H9 (cell line): ENCODE measurements around the gene PPIF. TPM values are rescaled to one million over a fixed set of nuclear protein-coding genes. Genes with fewer than 3 reads are reported as not detected.

Source experiments
- DNase-seq: peaks from one replicate; pipeline ENCODE4 v3.0.0-alpha.2; 2017
- H2AFZ ChIP-seq: one replicate; pipeline ENCODE4 v1.6.1; 2013; ENCODE audit warnings: mild to moderate bottlenecking, low read length, control low read depth, moderate library complexity
- H2AK5ac ChIP-seq: 2 replicates; pipeline ENCODE4 v1.6.1; 2013; ENCODE audit warnings: low read length, control low read depth, mixed read lengths; ENCODE audit not compliant: insufficient read length
- H2BK120ac ChIP-seq: one replicate; pipeline ENCODE4 v1.6.1; 2013; ENCODE audit warnings: low read depth, mild to moderate bottlenecking, low read length, control low read depth, inconsistent platforms; ENCODE audit not compliant: poor library complexity, severe bottlenecking
- H2BK12ac ChIP-seq: 2 replicates; pipeline ENCODE4 v1.6.1; 2013; ENCODE audit warnings: low read length, control low read depth, mixed read lengths, low read depth; ENCODE audit not compliant: insufficient read length
- H2BK15ac ChIP-seq: 2 replicates; pipeline ENCODE4 v1.6.1; 2013; ENCODE audit warnings: low read depth, low read length, control low read depth
- H2BK20ac ChIP-seq: one replicate; pipeline ENCODE4 v1.6.1; 2013; ENCODE audit warnings: low read depth, mild to moderate bottlenecking, low read length, control low read depth, inconsistent platforms; ENCODE audit not compliant: poor library complexity, severe bottlenecking
- H2BK5ac ChIP-seq: 2 replicates; pipeline ENCODE4 v1.6.1; 2013; ENCODE audit warnings: low read length, control low read depth, mixed read lengths; ENCODE audit not compliant: insufficient read length
- H3K14ac ChIP-seq: 2 replicates; pipeline ENCODE4 v1.6.1; 2013; ENCODE audit warnings: low read length, control low read depth; ENCODE audit not compliant: insufficient read depth
- H3K18ac ChIP-seq: 2 replicates; pipeline ENCODE4 v1.6.1; 2013; ENCODE audit warnings: low read depth, mild to moderate bottlenecking, mixed read lengths, low read length, control low read depth; ENCODE audit not compliant: insufficient read length
- H3K23ac ChIP-seq: 2 replicates; pipeline ENCODE4 v1.6.1; 2013; ENCODE audit warnings: low read length, control low read depth, mixed read lengths, low read depth; ENCODE audit not compliant: insufficient read length
- H3K23me2 ChIP-seq: 2 replicates; pipeline ENCODE4 v1.6.1; 2013; ENCODE audit warnings: low read depth, mild to moderate bottlenecking, mixed read lengths, low read length, control low read depth; ENCODE audit not compliant: insufficient read length, poor library complexity, severe bottlenecking
- H3K27ac ChIP-seq: 2 replicates; pipeline ENCODE4 v1.5.1; 2013; ENCODE audit warnings: low read length, control low read depth, mixed read lengths, low read depth; ENCODE audit not compliant: insufficient read length
- H3K27me3 ChIP-seq: 2 replicates; pipeline ENCODE4 v1.6.1; 2013; ENCODE audit warnings: low read length, control low read depth, inconsistent platforms; ENCODE audit not compliant: insufficient read depth
- H3K4ac ChIP-seq: 2 replicates; pipeline ENCODE4 v1.6.1; 2013; ENCODE audit warnings: low read depth, mild to moderate bottlenecking, control low read depth, inconsistent platforms, low read length, moderate library complexity
- H3K4me1 ChIP-seq: 2 replicates; pipeline ENCODE4 v1.6.1; 2013; ENCODE audit warnings: low read length, control low read depth, inconsistent platforms; ENCODE audit not compliant: insufficient read depth
- H3K4me2 ChIP-seq: 2 replicates; pipeline ENCODE4 v1.6.1; 2013; ENCODE audit warnings: low read length, control low read depth, mixed read lengths; ENCODE audit not compliant: insufficient read length, insufficient read depth
- H3K56ac ChIP-seq: 2 replicates; pipeline ENCODE4 v1.6.1; 2013; ENCODE audit warnings: low read depth, mild to moderate bottlenecking, mixed read lengths, low read length, control low read depth; ENCODE audit not compliant: insufficient read length
- H3K79me1 ChIP-seq: 2 replicates; pipeline ENCODE4 v1.6.1; 2013; ENCODE audit warnings: low read depth, mild to moderate bottlenecking, moderate library complexity, low read length, control low read depth, inconsistent platforms; ENCODE audit not compliant: insufficient read depth, poor library complexity, severe bottlenecking
- H3K79me2 ChIP-seq: 2 replicates; pipeline ENCODE4 v1.6.1; 2013; ENCODE audit warnings: low read length, control low read depth, inconsistent platforms; ENCODE audit not compliant: insufficient read depth
- H3K9ac ChIP-seq: 2 replicates; pipeline ENCODE4 v1.6.1; 2013; ENCODE audit warnings: low read length, control low read depth, mixed read lengths; ENCODE audit not compliant: insufficient read length; ENCODE audit errors: extremely low read depth
- H3K9me3 ChIP-seq: one replicate; pipeline ENCODE4 v1.6.1; 2013; ENCODE audit warnings: low read depth, low read length, inconsistent platforms; ENCODE audit not compliant: control insufficient read depth
- H3T11ph ChIP-seq: one replicate; pipeline ENCODE4 v1.6.1; 2013; ENCODE audit warnings: mild to moderate bottlenecking, low read length, control low read depth, inconsistent platforms
- H4K20me1 ChIP-seq: one replicate; pipeline ENCODE4 v1.6.1; 2013; ENCODE audit not compliant: control insufficient read depth, insufficient read length, insufficient read depth
- H4K5ac ChIP-seq: 2 replicates; pipeline ENCODE4 v1.6.1; 2013; ENCODE audit warnings: low read depth, mild to moderate bottlenecking, mixed read lengths, low read length, control low read depth; ENCODE audit not compliant: insufficient read length
- H4K8ac ChIP-seq: replicated peaks from 2 replicates; pipeline ENCODE4 v1.6.1; 2013; ENCODE audit warnings: low read length, control low read depth, mixed read lengths, low read depth; ENCODE audit not compliant: insufficient read length
- H4K91ac ChIP-seq: 2 replicates; pipeline ENCODE4 v1.6.1; 2013; ENCODE audit warnings: low read depth, mild to moderate bottlenecking, moderate library complexity, mixed read lengths, low read length, control low read depth; ENCODE audit not compliant: insufficient read length
- H3K27ac Mint-ChIP-seq, 3 experiments: 2 replicates in 2 of 3; 3 replicates in 1 of 3; pipeline ENCODE4 v1.8.0; 2020 to 2021; ENCODE audit warnings: mixed read lengths in 3 of 3, mild to moderate bottlenecking in 1 of 3, moderate library complexity in 1 of 3
- H3K27me3 Mint-ChIP-seq: 2 replicates; pipeline ENCODE4 v1.8.0; 2021; ENCODE audit warnings: low read depth, mild to moderate bottlenecking, moderate library complexity, mixed read lengths
- H3K36me3 Mint-ChIP-seq, 3 experiments: 2 replicates in 2 of 3; 3 replicates in 1 of 3; pipeline ENCODE4 v1.8.0; 2020 to 2021; ENCODE audit warnings: low read depth in 3 of 3, mixed read lengths in 3 of 3; ENCODE audit not compliant: insufficient read depth in 1 of 3
- H3K4me1 Mint-ChIP-seq, 2 experiments: 2 replicates each; pipeline ENCODE4 v1.8.0; 2020; ENCODE audit warnings: mixed read lengths in 2 of 2
- H3K4me3 Mint-ChIP-seq, 2 experiments: 2 replicates in 1 of 2; 3 replicates in 1 of 2; pipeline ENCODE4 v1.8.0; 2020 to 2021; ENCODE audit warnings: mild to moderate bottlenecking in 2 of 2, mixed read lengths in 2 of 2, moderate library complexity in 1 of 2
- H3K9me3 Mint-ChIP-seq, 2 experiments: 2 replicates in 1 of 2; 3 replicates in 1 of 2; pipeline ENCODE4 v1.8.0; 2020; ENCODE audit warnings: mild to moderate bottlenecking in 2 of 2, mixed read lengths in 2 of 2, moderate library complexity in 1 of 2
- CTCF ChIP-seq: fragments of 200-600 bp; sonication (generic); conservative IDR thresholded peaks from 3 replicates; pipeline ENCODE4 v1.8.0; 2021; ENCODE audit warnings: antibody characterized with exemption, mild to moderate bottlenecking
- WGBS: extraction: QIAGEN DNeasy Blood & Tissue Kit; methylation state at CpG from one replicate; pipeline ENCODE4 v1.1.7; 2013; ENCODE audit warnings: missing lambda C conversion rate, low lambda C conversion rate, mixed read lengths; ENCODE audit not compliant: insufficient read length; ENCODE audit errors: extremely low coverage; 5-methylcytosine and 5-hydroxymethylcytosine counted together
- total RNA-seq: library from RNA; stranded (reverse); gene quantifications from 2 replicates; pipeline ENCODE4 v1.2.1, GENCODE V29; 2021

PPIF gene
- total RNA-seq, 1 experiment from 2014 or later, result 79.7 TPM

GRCh38 chr10:79331226-79331625, 16.0 kb upstream of the PPIF start:
- no peak overlapping the region for H2BK120ac ChIP-seq
- H3K79me2 ChIP-seq, result no peaks in the 10 kb centered on the region
- H4K5ac ChIP-seq, result no peak overlapping the region
- Mint-ChIP-seq H3K9me3 (peaks cover 7 to 8% of the 10 kb centered on the region in 2 experiments; a peak in 4 of 5 replicates), H3K36me3 (peaks cover 0 to 3% (median 2%) of the 10 kb centered on the region in 3 experiments; a peak in 4 of 7 replicates), H3K4me3 (no peak overlapping the region), H3K27me3 (peaks cover 7% of the 10 kb centered on the region), H3K27ac (no peak overlapping the region), H3K4me1 (peaks cover 3% of the 10 kb centered on the region in 2 experiments)
- H3K18ac ChIP-seq, result no peak overlapping the region
- H3K4me1 ChIP-seq, result no peaks in the 10 kb centered on the region
- no peak overlapping the region for H2BK5ac ChIP-seq
- no peaks in the 10 kb centered on the region for H3K27me3 ChIP-seq
- H3K4me2 ChIP-seq, result no peak overlapping the region
- H2BK20ac ChIP-seq, result no peak overlapping the region
- no peak overlapping the region for H3K4ac ChIP-seq
- no peak overlapping the region for H3K14ac ChIP-seq
- no peak overlapping the region for H2AFZ ChIP-seq
- no peaks in the 10 kb centered on the region for H4K20me1 ChIP-seq
- H3K79me1 ChIP-seq, result no peaks in the 10 kb centered on the region
- H4K8ac ChIP-seq, result no peak overlapping the region
- no peak overlapping the region for H2BK15ac ChIP-seq
- H3K9me3 ChIP-seq, result no peaks in the 10 kb centered on the region
- H3K23ac ChIP-seq, result no peak overlapping the region
- no peak overlapping the region for H3K27ac ChIP-seq
- no peak overlapping the region for H2BK12ac ChIP-seq
- no peak for TF ChIP-seq CTCF
- no peak overlapping the region for H4K91ac ChIP-seq
- WGBS, result no CpG with 5 or more reads among the region's 5 CpGs
- H2AK5ac ChIP-seq, result no peak overlapping the region
- no peak overlapping the region for H3K56ac ChIP-seq
- H3T11ph ChIP-seq, result no peak overlapping the region
- DNase-seq, result no peak
- no peaks in the 10 kb centered on the region for H3K23me2 ChIP-seq
- no peak overlapping the region for H3K9ac ChIP-seq
